ENCODE results near the gene LRRC74A.
A peak's percentile ranks its signal among the peaks of the same experiment; 100 is the strongest.

Gene LRRC74A

GRCh38 chr14:76810953-76811400 is 15.2 kb upstream of the LRRC74A start:
- H3K27ac ChIP-seq (ENCODE audit: low read length): peak overlapping the region; percentile 1; the same call in 1 of the 2 replicates
- H3K4me2 ChIP-seq (ENCODE audit: low read depth, low read length): peak overlapping the region; percentile 65
- H3K9ac ChIP-seq (ENCODE audit: low read length): peak overlapping the region; percentile 17; the same call in 1 of the 2 replicates
- peaks cover 4% of the 10 kb centered on the region; the same call in 1 of the 2 replicates for H3K4me1 ChIP-seq (ENCODE audit: low read length)
- no peaks in the 10 kb centered on the region for H3K9me3 ChIP-seq (replicated peaks; ENCODE audit: insufficient read depth, low read length)
- H3K79me2 ChIP-seq (ENCODE audit: low read length): peaks cover 8% of the 10 kb centered on the region; the same call in 1 of the 2 replicates
- H3K4me3 ChIP-seq (ENCODE audit: low read length): peak overlapping the region; percentile 76; the same call in 1 of the 2 replicates
- DNase-seq: peak; percentile 36
- peaks cover 2% of the 10 kb centered on the region; the same call in 1 of the 2 replicates for H3F3A ChIP-seq (ENCODE audit: insufficient read depth, low read length)
- H4K20me1 ChIP-seq (ENCODE audit: insufficient read depth, low read length): no peaks in the 10 kb centered on the region
- no peaks in the 10 kb centered on the region for H3K27me3 ChIP-seq (replicated peaks; ENCODE audit: insufficient read depth, low read length)
- H3K36me3 ChIP-seq (replicated peaks; ENCODE audit: insufficient read depth, low read length): no peaks in the 10 kb centered on the region
- no peak overlapping the region for H2AFZ ChIP-seq (ENCODE audit: low read length)
- H3K9me2 ChIP-seq (replicated peaks; ENCODE audit: insufficient read depth, low read length): no peaks in the 10 kb centered on the region
- peak; percentile 47 for TF ChIP-seq CTCF (IDR thresholded peaks at IDR 0.05; ENCODE audit: low read length)
- TF ChIP-seq EZH2phosphoT487 (IDR thresholded peaks at IDR 0.05; ENCODE audit: low read length): no peak
- no peak for TF ChIP-seq EZH2 (optimal IDR thresholded peaks at IDR 0.05; ENCODE audit: low read depth, low read length)

- Histone ChIP-seq H3K4me1 (ENCODE audit: low read length) (peaks cover 4% of the 10 kb centered on the region; the same call in 1 of the 2 replicates), H3K4me3 (ENCODE audit: low read length) (peak overlapping the region; percentile 76), H3K9me3 (replicated peaks; ENCODE audit: insufficient read depth, low read length) (no peaks in the 10 kb centered on the region), H3K4me2 (ENCODE audit: low read depth, low read length) (peak overlapping the region; percentile 65), H3F3A (ENCODE audit: insufficient read depth, low read length) (peaks cover 2% of the 10 kb centered on the region; the same call in 1 of the 2 replicates), H3K9me2 (replicated peaks; ENCODE audit: insufficient read depth, low read length) (no peaks in the 10 kb centered on the region), H3K79me2 (ENCODE audit: low read length) (peaks cover 8% of the 10 kb centered on the region; the same call in 1 of the 2 replicates), H4K20me1 (ENCODE audit: insufficient read depth, low read length) (no peaks in the 10 kb centered on the region), H3K27ac (ENCODE audit: low read length) (peak overlapping the region; percentile 65; the same call in 1 of the 2 replicates), H3K36me3 (replicated peaks; ENCODE audit: insufficient read depth, low read length) (no peaks in the 10 kb centered on the region), H3K9ac (ENCODE audit: low read length) (peak overlapping the region; percentile 85; the same call in 1 of the 2 replicates), H2AFZ (ENCODE audit: low read length) (no peak overlapping the region), H3K27me3 (replicated peaks; ENCODE audit: insufficient read depth, low read length) (no peaks in the 10 kb centered on the region)
- no peak for TF ChIP-seq CTCF (IDR thresholded peaks at IDR 0.05; ENCODE audit: low read length)
- no peak for TF ChIP-seq EZH2phosphoT487 (IDR thresholded peaks at IDR 0.05; ENCODE audit: low read length)
- no peak for TF ChIP-seq EZH2 (optimal IDR thresholded peaks at IDR 0.05; ENCODE audit: low read depth, low read length)
- no peak for DNase-seq
Measured at GRCh38 chr14:76811561-76811960, 14.6 kb upstream of the LRRC74A start.

GRCh38 chr14:76812093-76812421 is 14.2 kb upstream of the LRRC74A start:
- Histone ChIP-seq H3K79me2 (ENCODE audit: low read length) (peaks cover 8% of the 10 kb centered on the region; the same call in 1 of the 2 replicates), H4K20me1 (ENCODE audit: insufficient read depth, low read length) (no peaks in the 10 kb centered on the region), H3K9me3 (replicated peaks; ENCODE audit: insufficient read depth, low read length) (no peaks in the 10 kb centered on the region), H3K4me1 (ENCODE audit: low read length) (peaks cover 4% of the 10 kb centered on the region; the same call in 1 of the 2 replicates), H3F3A (ENCODE audit: insufficient read depth, low read length) (peaks cover 2% of the 10 kb centered on the region; the same call in 1 of the 2 replicates), H3K27me3 (replicated peaks; ENCODE audit: insufficient read depth, low read length) (no peaks in the 10 kb centered on the region), H3K36me3 (replicated peaks; ENCODE audit: insufficient read depth, low read length) (no peaks in the 10 kb centered on the region), H3K9me2 (replicated peaks; ENCODE audit: insufficient read depth, low read length) (no peaks in the 10 kb centered on the region), H2AFZ (ENCODE audit: low read length) (peak overlapping the region; percentile 51; the same call in 1 of the 2 replicates), H3K4me2 (ENCODE audit: low read depth, low read length) (peak overlapping the region; percentile 65), H3K9ac (ENCODE audit: low read length) (peak overlapping the region; percentile 85), H3K27ac (ENCODE audit: low read length) (peak overlapping the region; percentile 65; the same call in 1 of the 2 replicates), H3K4me3 (ENCODE audit: low read length) (peak overlapping the region; percentile 76)
- TF ChIP-seq EZH2 (optimal IDR thresholded peaks at IDR 0.05; ENCODE audit: low read depth, low read length) (no peak), EZH2phosphoT487 (IDR thresholded peaks at IDR 0.05; ENCODE audit: low read length) (no peak)
- DNase-seq: peak; percentile 27

Data from MM.1S (cell line).